Caco-2 (cell line): ENCODE results near the gene GLIS1. TPM values are rescaled to one million over a fixed set of nuclear protein-coding genes. Genes with fewer than 3 reads are reported as not detected.

Experiments
- BruUV-seq: library from RNA; stranded (reverse); fragments of 400-500 nt; replicated peaks from 2 replicates; lab custom pipeline; 2021; lab: Mats Ljungman, UMichigan
- CTCF ChIA-PET: fragments of 300-600 bp; sonication (Branson Sonifier 250); formaldehyde crosslinking; loops from one replicate; lab custom pipeline; 2022; ENCODE audit warnings: antibody characterized with exemption; lab: Charles Lee
- POLR2A ChIA-PET: fragments of 300-600 bp; sonication (Branson Sonifier 250); formaldehyde crosslinking; loops from one replicate; lab custom pipeline; 2022; ENCODE audit warnings: antibody characterized with exemption; lab: Charles Lee
- DNase-seq, 2 experiments: peaks; one replicate each; pipeline versions ENCODE4 v3.0.0 to v3.0.0-alpha.2; 2020 to 2022
- H3K27me3 ChIP-seq: replicated peaks from 2 replicates; pipeline ENCODE4 v1.6.0; 2011; ENCODE audit warnings: low read length; ENCODE audit not compliant: control insufficient read depth, insufficient read depth
- H3K36me3 ChIP-seq: 2 replicates; pipeline ENCODE4 v1.5.1; 2011; ENCODE audit warnings: low read length; ENCODE audit not compliant: control insufficient read depth, insufficient read depth
- H3K4me1 ChIP-seq: fragments of 250-450 bp; sonication (Bioruptor Pico); 2 replicates; pipeline ENCODE4 v1.5.1; 2020; ENCODE audit warnings: mild to moderate bottlenecking
- H3K4me3 ChIP-seq: 2 replicates; pipeline ENCODE4 v1.5.1; 2011; ENCODE audit warnings: low read depth, mild to moderate bottlenecking, control low read depth, low read length
- H3K9me3 ChIP-seq: fragments of 250-450 bp; sonication (Bioruptor Pico); 2 replicates; pipeline ENCODE4 v1.5.1; 2020; ENCODE audit warnings: mild to moderate bottlenecking, moderate library complexity
- H3K27ac Mint-ChIP-seq: one replicate; pipeline ENCODE4 v1.8.0; 2022; ENCODE audit warnings: mixed read lengths; ENCODE audit not compliant: unreplicated experiment
- H3K27me3 Mint-ChIP-seq: one replicate; pipeline ENCODE4 v1.8.0; 2022; ENCODE audit warnings: mixed read lengths; ENCODE audit not compliant: insufficient read depth, unreplicated experiment
- H3K36me3 Mint-ChIP-seq: one replicate; pipeline ENCODE4 v1.8.0; 2022; ENCODE audit warnings: mild to moderate bottlenecking, mixed read lengths; ENCODE audit not compliant: insufficient read depth, unreplicated experiment
- H3K4me1 Mint-ChIP-seq: one replicate; pipeline ENCODE4 v1.8.0; 2022; ENCODE audit warnings: low read depth, mixed read lengths; ENCODE audit not compliant: unreplicated experiment
- H3K4me3 Mint-ChIP-seq: one replicate; pipeline ENCODE4 v1.8.0; 2022; ENCODE audit warnings: mild to moderate bottlenecking, moderate library complexity, mixed read lengths; ENCODE audit not compliant: unreplicated experiment
- H3K9me3 Mint-ChIP-seq: one replicate; pipeline ENCODE4 v1.8.0; 2022; ENCODE audit warnings: mixed read lengths; ENCODE audit not compliant: unreplicated experiment
- CTCF ChIP-seq, 2 experiments: fragments of 200-600 bp in 1 of 2; IDR thresholded peaks; 1 replicate in 1 of 2; 2 replicates in 1 of 2; pipeline versions ENCODE4 v1.5.1 to v1.8.0; 2011 to 2022; ENCODE audit warnings: antibody characterized with exemption in 1 of 2, control low read depth in 1 of 2, inconsistent platforms in 1 of 2, low read depth in 1 of 2, low read length in 1 of 2, mild to moderate bottlenecking in 1 of 2, moderate library complexity in 1 of 2; ENCODE audit not compliant: insufficient read depth in 1 of 2, severe bottlenecking in 1 of 2, unreplicated experiment in 1 of 2
- intact Hi-C: fragments of 100-400 bp; cut with micrococcal nuclease; formaldehyde crosslinking; loops from one replicate; pipeline ENCODE4 v1.10.0; 2022; ENCODE audit not compliant: unreplicated experiment
- total RNA-seq: library from RNA; stranded (reverse); gene quantifications from 2 replicates; pipeline ENCODE4 v1.2.3, GENCODE V29; 2022

The GLIS1 gene
- total RNA-seq, 1 experiment from 2014 or later, result not detected

- no peak overlapping the region for H3K27ac Mint-ChIP-seq
- H3K4me1 Mint-ChIP-seq, result no peaks in the 10 kb centered on the region
- Histone ChIP-seq H3K27me3 (no peaks in the 10 kb centered on the region), H3K9me3 (no peaks in the 10 kb centered on the region), H3K4me3 (no peak overlapping the region), H3K4me1 (no peaks in the 10 kb centered on the region), H3K36me3 (no peaks in the 10 kb centered on the region)
- peak in 1 of 2 experiments; percentile 3 for DNase-seq
- ChIA-PET CTCF (no interaction called here), POLR2A (no interaction called here)
- no peak for TF ChIP-seq CTCF (IDR thresholded peaks at IDR 0.05; ENCODE audit: insufficient read depth in 1 of 2, low read depth in 1 of 2, low read length in 1 of 2, severe bottlenecking in 1 of 2, unreplicated experiment in 1 of 2)
- H3K9me3 Mint-ChIP-seq, result no peaks in the 10 kb centered on the region
- intact Hi-C loops, result no loop called here
- no peak overlapping the region for H3K4me3 Mint-ChIP-seq
- H3K27me3 Mint-ChIP-seq, result peaks cover 3% of the 10 kb centered on the region
- no TSS peak for BruUV-seq
- no peaks in the 10 kb centered on the region for H3K36me3 Mint-ChIP-seq
These were observed 191.7 kb downstream of the GLIS1 start for GRCh38 chr1:53547231-53547790.

GRCh38 chr1:53546409-53547155 lies 192.4 kb downstream of the GLIS1 start:
- no peaks in the 10 kb centered on the region for H3K27me3 Mint-ChIP-seq

More at GRCh38 chr1:53546409-53547155, 192.4 kb downstream of the GLIS1 start:
- Mint-ChIP-seq H3K4me3 (no peak overlapping the region), H3K36me3 (no peaks in the 10 kb centered on the region), H3K9me3 (no peaks in the 10 kb centered on the region), H3K4me1 (no peaks in the 10 kb centered on the region), H3K27ac (no peak overlapping the region)
- no peaks in the 10 kb centered on the region for H3K4me1 ChIP-seq
- H3K4me3 ChIP-seq, result no peak overlapping the region
- H3K36me3 ChIP-seq, result no peaks in the 10 kb centered on the region
- no peaks in the 10 kb centered on the region for H3K9me3 ChIP-seq
- DNase-seq, result peak in 1 of 2 experiments; percentile 5
- ChIA-PET POLR2A (no interaction called here), CTCF (no interaction called here)
- intact Hi-C loops, result no loop called here
- no peak for TF ChIP-seq CTCF (IDR thresholded peaks at IDR 0.05; ENCODE audit: insufficient read depth in 1 of 2, low read depth in 1 of 2, low read length in 1 of 2, severe bottlenecking in 1 of 2, unreplicated experiment in 1 of 2)
- no peaks in the 10 kb centered on the region for H3K27me3 ChIP-seq
- no TSS peak for BruUV-seq
